Transverse colon (tissue), 4 donors: ENCODE measurements around the gene ATP11A. TPM values are rescaled to one million over a fixed set of nuclear protein-coding genes. Genes with fewer than 3 reads are reported as not detected.

Experiments used
- DNase-seq: peaks from one replicate; pipeline ENCODE4 v3.0.0-alpha.2; 2019
- H3K27ac ChIP-seq, 4 donors: fragments of 200-600 bp; sonication (generic); 2 replicates each; pipeline ENCODE4 v1.5.1; 2016 to 2018; ENCODE audit warnings: inconsistent platforms in 4 of 4
- H3K27me3 ChIP-seq: fragments of 200-600 bp; sonication (generic); 2 replicates; pipeline ENCODE4 v1.5.1; 2017; ENCODE audit warnings: inconsistent platforms
- H3K36me3 ChIP-seq, 4 donors: fragments of 200-600 bp; sonication (generic); 2 replicates each; pipeline ENCODE4 v1.5.1; 2017 to 2019; ENCODE audit warnings: inconsistent platforms in 4 of 4
- H3K4me1 ChIP-seq, 4 donors: fragments of 200-600 bp; sonication (generic); 2 replicates each; pipeline ENCODE4 v1.5.1; 2017 to 2020; ENCODE audit warnings: inconsistent platforms in 4 of 4
- H3K4me3 ChIP-seq, 4 donors: fragments of 200-600 bp; sonication (generic); 1 replicate in 1 of 4; 2 replicates in 3 of 4; pipeline versions ENCODE4 v1.5.1 to v1.6.1; 2017 to 2019; ENCODE audit warnings: inconsistent platforms in 4 of 4
- H3K9me3 ChIP-seq, 2 donors: fragments of 200-600 bp; sonication (generic); 2 replicates each; pipeline ENCODE4 v1.5.1; 2017 to 2019; ENCODE audit warnings: inconsistent platforms in 2 of 2
- EP300 ChIP-seq: sonication (generic); formaldehyde crosslinking; IDR thresholded peaks from one replicate; pipeline ENCODE4 v1.6.1; 2017; ENCODE audit warnings: antibody characterized with exemption, low read depth
- POLR2A ChIP-seq: fragments of 450-650 bp; IDR thresholded peaks from one replicate; pipeline ENCODE4 v1.6.1; 2016; ENCODE audit warnings: antibody characterized with exemption, mild to moderate bottlenecking, moderate library complexity
- POLR2AphosphoS5 ChIP-seq, 3 donors: sonication (generic); formaldehyde crosslinking; IDR thresholded peaks; one replicate each; pipeline ENCODE4 v1.6.1; 2016; ENCODE audit warnings: antibody characterized with exemption in 3 of 3
- WGBS, 2 donors: methylation state at CpG; one replicate each; pipeline ENCODE4 v1.1.5; 2018; ENCODE audit warnings: low coverage in 1 of 2; 5-methylcytosine and 5-hydroxymethylcytosine counted together
- in situ Hi-C, 4 donors: fragments of 200-750 bp; cut with MboI; loops; one replicate each; pipeline versions ENCODE4 v1.15.0 to v1.15.1; 2017; ENCODE audit warnings: low sequenced_read_pairs in 3 of 4, low pct_ligation_motif_present in 1 of 4, low pct_unique_long_range_greater_than_20kb in 1 of 4
- intact Hi-C: fragments of 100-400 bp; cut with DNase I; formaldehyde crosslinking; loops from one replicate; pipeline ENCODE4 v1.15.1; 2023; ENCODE audit warnings: low total_unique reads
- total RNA-seq, 4 donors: library from RNA; depleted of rRNA; stranded (reverse); fragments of >200 nt; gene quantifications; one replicate each; pipeline ENCODE4 v1.1.0, GENCODE V29; 2016
- TF ChIP-seq, protein P1 (sequence below), 5 experiments: fragments of 200-600 bp in 3 of 5; fragments of 450-650 bp in 2 of 5; sonication (generic) in 3 of 5; IDR thresholded peaks; 1 replicate in 2 of 5; 2 replicates in 3 of 5; pipeline ENCODE4 v1.5.1; 2016 to 2017; ENCODE audit warnings: antibody characterized with exemption in 5 of 5, inconsistent platforms in 3 of 5, mild to moderate bottlenecking in 2 of 5, moderate library complexity in 1 of 5

ATP11A gene
- total RNA-seq, 4 donors from 2014 or later, result 10.2 to 17.5 (median 13.3) TPM

DNA sequence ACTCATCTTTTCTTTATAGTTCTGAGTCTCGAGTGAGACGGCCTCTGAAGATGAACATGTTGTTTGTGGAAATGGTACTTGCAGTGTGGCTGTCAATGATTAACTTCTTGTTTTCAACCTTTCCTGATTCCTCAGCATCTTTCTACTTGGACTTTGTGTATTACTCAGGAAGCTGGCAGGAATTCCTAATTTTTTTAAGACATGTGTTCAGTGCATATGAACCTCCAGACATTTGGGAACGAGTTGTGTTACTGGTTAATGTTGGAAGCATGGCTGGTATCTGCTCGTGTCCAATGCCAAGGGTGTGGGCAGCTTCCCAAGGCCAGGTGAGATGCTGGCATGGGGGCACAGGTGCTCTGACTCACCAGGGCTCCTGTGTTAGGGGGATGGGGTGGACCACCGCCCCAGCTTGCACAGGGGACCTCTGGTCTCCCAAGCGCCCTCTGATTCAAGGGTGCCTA is 218.1 kb downstream of the ATP11A start:
- H3K9me3 ChIP-seq, result no peaks in the 10 kb centered on the region
- intact Hi-C loops, result no loop called here
- H3K4me1 ChIP-seq, result no peaks in the 10 kb centered on the region
- WGBS, 2 donors, result 48 to 60% methylated on average over 2 to 6 of the region's 6 CpGs
- in situ Hi-C loops, result no loop called here
- no peak for DNase-seq
- peaks cover 4% of the 10 kb centered on the region for H3K27me3 ChIP-seq
- TF ChIP-seq, protein P1, sequence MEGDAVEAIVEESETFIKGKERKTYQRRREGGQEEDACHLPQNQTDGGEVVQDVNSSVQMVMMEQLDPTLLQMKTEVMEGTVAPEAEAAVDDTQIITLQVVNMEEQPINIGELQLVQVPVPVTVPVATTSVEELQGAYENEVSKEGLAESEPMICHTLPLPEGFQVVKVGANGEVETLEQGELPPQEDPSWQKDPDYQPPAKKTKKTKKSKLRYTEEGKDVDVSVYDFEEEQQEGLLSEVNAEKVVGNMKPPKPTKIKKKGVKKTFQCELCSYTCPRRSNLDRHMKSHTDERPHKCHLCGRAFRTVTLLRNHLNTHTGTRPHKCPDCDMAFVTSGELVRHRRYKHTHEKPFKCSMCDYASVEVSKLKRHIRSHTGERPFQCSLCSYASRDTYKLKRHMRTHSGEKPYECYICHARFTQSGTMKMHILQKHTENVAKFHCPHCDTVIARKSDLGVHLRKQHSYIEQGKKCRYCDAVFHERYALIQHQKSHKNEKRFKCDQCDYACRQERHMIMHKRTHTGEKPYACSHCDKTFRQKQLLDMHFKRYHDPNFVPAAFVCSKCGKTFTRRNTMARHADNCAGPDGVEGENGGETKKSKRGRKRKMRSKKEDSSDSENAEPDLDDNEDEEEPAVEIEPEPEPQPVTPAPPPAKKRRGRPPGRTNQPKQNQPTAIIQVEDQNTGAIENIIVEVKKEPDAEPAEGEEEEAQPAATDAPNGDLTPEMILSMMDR (IDR thresholded peaks at IDR 0.05), result no peak
- no peak for TF ChIP-seq EP300
- no peak for TF ChIP-seq POLR2A
- TF ChIP-seq POLR2AphosphoS5 (IDR thresholded peaks at IDR 0.05), result no peak
- H3K27ac ChIP-seq, result no peak overlapping the region
- no peak overlapping the region for H3K4me3 ChIP-seq
- no peaks in the 10 kb centered on the region for H3K36me3 ChIP-seq

- DNase-seq, result no peak
- 72 to 78% methylated on average over 4 to 5 of the region's 5 CpGs for WGBS, 2 donors
- no peaks in the 10 kb centered on the region for H3K4me1 ChIP-seq
- H3K27ac ChIP-seq, result no peak overlapping the region
- H3K9me3 ChIP-seq, result no peaks in the 10 kb centered on the region
- no peaks in the 10 kb centered on the region for H3K36me3 ChIP-seq
- H3K27me3 ChIP-seq, result peaks cover 4% of the 10 kb centered on the region
- intact Hi-C loops (no loop called here), in situ Hi-C loops (no loop called here)
- H3K4me3 ChIP-seq, result no peak overlapping the region
- TF ChIP-seq POLR2A (no peak), EP300 (no peak), POLR2AphosphoS5 (IDR thresholded peaks at IDR 0.05) (no peak)
- TF ChIP-seq, protein P1 (IDR thresholded peaks at IDR 0.05), result no peak
Measured at GRCh38 chr13:112908342-112908741, 218.5 kb downstream of the ATP11A start.

DNA sequence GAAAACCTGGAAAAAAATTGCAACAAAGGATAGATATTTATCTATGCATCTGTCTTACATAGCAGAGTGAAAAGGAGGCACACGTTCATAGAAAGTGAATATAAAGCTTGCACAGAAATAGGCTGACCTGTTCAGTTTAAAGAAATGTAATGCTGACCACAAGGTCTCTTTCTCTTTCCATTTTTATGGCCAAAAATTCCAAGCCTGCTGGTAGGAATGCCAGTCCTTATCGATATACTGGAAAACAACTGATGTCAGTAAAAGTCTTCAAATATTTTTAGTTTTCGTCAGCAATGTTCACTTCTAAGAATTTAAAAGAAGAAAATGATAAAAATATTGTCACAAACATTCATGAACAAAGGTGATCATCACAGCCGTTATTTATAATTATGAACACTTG is 220.2 kb downstream of the ATP11A start:
- H3K9me3 ChIP-seq, result no peaks in the 10 kb centered on the region
- intact Hi-C loops, result no loop called here
- no peak overlapping the region for H3K27ac ChIP-seq
- no peaks in the 10 kb centered on the region for H3K36me3 ChIP-seq
- H3K4me3 ChIP-seq, result no peak overlapping the region
- TF ChIP-seq POLR2AphosphoS5 (IDR thresholded peaks at IDR 0.05), result no peak
- no peak for TF ChIP-seq POLR2A
- TF ChIP-seq, protein P1 (IDR thresholded peaks at IDR 0.05), result no peak
- no peak for DNase-seq
- in situ Hi-C loops, result no loop called here
- 66 to 72% methylated on average over 4 of the region's 4 CpGs for WGBS, 2 donors
- no peaks in the 10 kb centered on the region for H3K4me1 ChIP-seq
- H3K27me3 ChIP-seq, result peaks cover 4% of the 10 kb centered on the region

DNA sequence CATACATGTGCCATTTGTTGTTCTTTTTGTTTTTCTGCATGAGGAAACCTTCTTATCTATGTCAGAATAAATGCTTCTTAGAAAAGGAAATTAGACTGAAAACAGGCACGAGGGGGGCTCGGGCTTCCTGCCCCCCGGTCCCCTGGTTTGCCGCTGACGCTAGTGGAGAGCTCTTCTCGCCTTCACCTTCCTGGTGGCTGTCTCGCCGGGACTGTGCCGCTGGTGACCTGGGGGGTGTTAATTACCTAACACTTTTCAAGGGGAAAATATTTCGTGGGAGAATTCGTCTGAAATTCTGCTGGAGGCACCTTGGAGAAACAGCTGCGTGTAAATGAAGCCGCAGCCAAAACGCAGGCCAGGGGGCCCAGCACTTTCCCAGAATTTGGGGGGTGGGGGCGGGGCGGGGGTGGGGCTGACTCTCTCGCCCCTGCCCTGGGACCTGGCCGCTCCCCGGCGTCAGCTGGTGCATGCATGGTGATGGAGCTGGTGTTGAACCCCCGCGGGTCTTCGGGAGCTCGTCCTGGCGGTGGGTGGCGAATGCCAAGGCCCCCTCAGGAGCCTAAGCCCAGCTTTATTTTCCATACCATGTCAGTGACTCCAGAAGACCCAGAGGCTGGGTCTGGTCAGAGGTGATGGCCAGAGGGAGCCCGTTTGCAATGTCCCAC is 220.9 kb downstream of the ATP11A start:
- no peaks in the 10 kb centered on the region for H3K4me1 ChIP-seq
- DNase-seq, result no peak
- no peaks in the 10 kb centered on the region for H3K9me3 ChIP-seq
- intact Hi-C loops, result no loop called here
- 81 to 90% methylated on average over 6 to 25 of the region's 27 CpGs for WGBS, 2 donors
- peaks cover 4% of the 10 kb centered on the region for H3K27me3 ChIP-seq
- no peak overlapping the region for H3K4me3 ChIP-seq
- in situ Hi-C loops, result no loop called here
- H3K36me3 ChIP-seq, result no peaks in the 10 kb centered on the region
- no peak for TF ChIP-seq POLR2AphosphoS5 (IDR thresholded peaks at IDR 0.05)
- no peak for TF ChIP-seq EP300
- no peak for TF ChIP-seq POLR2A
- TF ChIP-seq, protein P1 (IDR thresholded peaks at IDR 0.05), result no peak
- no peak overlapping the region for H3K27ac ChIP-seq
